A549 (cell line): ENCODE measurements around the gene CXCL9.

Experiments used
- BHLHE40 ChIP-seq: IDR thresholded peaks from 2 replicates; pipeline ENCODE4 v1.6.1; 2012; ENCODE audit warnings: low read depth, low read length, inconsistent platforms
- CBX2 ChIP-seq: fragments of 200-600 bp; sonication (generic); IDR thresholded peaks from 2 replicates; pipeline ENCODE4 v1.6.1; 2016; ENCODE audit warnings: low read depth, mild to moderate bottlenecking, borderline replicate concordance
- CEBPB ChIP-seq, 2 experiments: fragments of >200 bp in 1 of 2; sonication (Bioruptor Twin) in 1 of 2; formaldehyde crosslinking in 1 of 2; IDR thresholded peaks; 2 replicates each; pipeline ENCODE4 v1.6.1; 2012 to 2016
- CTCF ChIP-seq: fragments of >200 bp; sonication (Bioruptor Twin); formaldehyde crosslinking; IDR thresholded peaks from 3 replicates; pipeline ENCODE4 v1.5.1; 2016
- HES2 ChIP-seq: fragments of >200 bp; sonication (Bioruptor Twin); formaldehyde crosslinking; IDR thresholded peaks from 2 replicates; pipeline ENCODE4 v1.6.1; 2016
- MAZ ChIP-seq: fragments of 150-350 bp; IDR thresholded peaks from 2 replicates; pipeline ENCODE4 v1.6.1; 2014; ENCODE audit warnings: antibody characterized with exemption, low read depth, low read length, borderline replicate concordance
- NPAS2 ChIP-seq: fragments of 250-450 bp; sonication (Bioruptor Pico); IDR thresholded peaks from 2 replicates; pipeline ENCODE4 v1.8.0; 2022; ENCODE audit warnings: mild to moderate bottlenecking, moderate library complexity, borderline replicate concordance
- NR3C1 ChIP-seq: fragments of >200 bp; sonication (Bioruptor Twin); formaldehyde crosslinking; IDR thresholded peaks from 3 replicates; pipeline ENCODE4 v1.6.1; 2017
- POLR2A ChIP-seq: IDR thresholded peaks from 2 replicates; pipeline ENCODE4 v1.6.1; 2012; ENCODE audit warnings: mild to moderate bottlenecking, low read length
- REST ChIP-seq: fragments of 200-600 bp; sonication (generic); IDR thresholded peaks from 2 replicates; pipeline ENCODE4 v1.6.1; 2016; ENCODE audit warnings: antibody characterized with exemption, mild to moderate bottlenecking, moderate library complexity
- TF ChIP-seq, protein P1 (sequence below): IDR thresholded peaks from 2 replicates; pipeline ENCODE4 v1.6.1; 2012

DNA sequence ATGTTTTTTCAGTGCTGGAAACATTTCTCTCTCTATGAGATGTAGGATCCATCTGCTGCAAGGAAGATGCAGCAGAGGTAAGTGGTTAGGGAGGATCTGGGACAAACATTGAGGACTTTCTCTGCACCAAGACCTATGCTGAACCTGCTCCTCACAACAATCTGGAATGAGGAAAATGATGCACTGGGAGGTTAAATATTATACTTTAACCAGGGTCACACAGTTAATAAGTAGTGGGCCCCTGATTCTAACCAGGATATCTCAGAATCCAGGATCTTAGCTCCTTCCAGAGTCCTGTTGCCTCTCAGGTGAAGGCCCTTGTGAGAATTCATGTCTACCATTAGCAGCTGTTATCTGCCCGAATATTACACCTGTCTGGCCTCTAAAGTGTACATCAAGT is 7.0 kb downstream of the CXCL9 start:
- no peak for TF ChIP-seq CTCF
- no peak for TF ChIP-seq HES2
- no peak for TF ChIP-seq POLR2A
- TF ChIP-seq, protein P1, sequence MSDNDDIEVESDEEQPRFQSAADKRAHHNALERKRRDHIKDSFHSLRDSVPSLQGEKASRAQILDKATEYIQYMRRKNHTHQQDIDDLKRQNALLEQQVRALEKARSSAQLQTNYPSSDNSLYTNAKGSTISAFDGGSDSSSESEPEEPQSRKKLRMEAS, result no peak
- TF ChIP-seq REST, result no peak
- no peak for TF ChIP-seq NPAS2
- no peak for TF ChIP-seq CBX2
- TF ChIP-seq NR3C1, result no peak
- no peak for TF ChIP-seq CEBPB (IDR thresholded peaks at IDR 0.05)
- TF ChIP-seq BHLHE40, result no peak
- no peak for TF ChIP-seq MAZ
